C4-2B (cell line): ENCODE results near the gene C1orf159.
A peak's percentile ranks its signal among the peaks of the same experiment; 100 is the strongest.

Experiments
- H3K27ac ChIP-seq: fragments of 450-650 bp; 2 replicates; pipeline ENCODE4 v1.5.1; 2017
- ZFX ChIP-seq: fragments of 450-650 bp; IDR thresholded peaks from 2 replicates; pipeline ENCODE4 v1.6.1; 2017
- TF ChIP-seq, protein P1 (sequence below): fragments of 450-650 bp; conservative IDR thresholded peaks from 2 replicates; pipeline ENCODE4 v1.5.1; 2017; ENCODE audit warnings: mild to moderate bottlenecking

Gene C1orf159

DNA sequence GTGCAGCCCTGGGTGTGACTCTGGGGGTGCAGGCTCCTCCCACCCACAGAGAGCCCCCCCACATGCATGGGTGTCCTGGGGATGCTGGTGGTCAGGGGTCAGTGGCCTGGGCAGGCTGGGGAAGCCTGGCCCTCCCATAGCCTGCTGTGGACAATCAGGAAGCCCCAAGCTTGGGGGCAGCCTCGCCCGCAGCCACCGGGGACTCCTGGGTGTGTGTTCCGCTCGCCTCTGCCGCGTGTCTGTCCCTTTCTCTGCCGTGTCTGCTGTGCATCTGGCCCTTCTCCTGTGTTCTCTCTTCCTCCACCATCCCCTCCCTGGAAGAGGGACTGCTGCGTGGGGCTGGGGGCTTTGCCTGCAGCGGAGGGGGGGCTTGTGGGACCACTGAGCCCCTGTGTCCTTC, 73.1 kb downstream of the C1orf159 start:
- H3K27ac ChIP-seq: no peak overlapping the region
- no peak for TF ChIP-seq ZFX
- TF ChIP-seq, protein P1, sequence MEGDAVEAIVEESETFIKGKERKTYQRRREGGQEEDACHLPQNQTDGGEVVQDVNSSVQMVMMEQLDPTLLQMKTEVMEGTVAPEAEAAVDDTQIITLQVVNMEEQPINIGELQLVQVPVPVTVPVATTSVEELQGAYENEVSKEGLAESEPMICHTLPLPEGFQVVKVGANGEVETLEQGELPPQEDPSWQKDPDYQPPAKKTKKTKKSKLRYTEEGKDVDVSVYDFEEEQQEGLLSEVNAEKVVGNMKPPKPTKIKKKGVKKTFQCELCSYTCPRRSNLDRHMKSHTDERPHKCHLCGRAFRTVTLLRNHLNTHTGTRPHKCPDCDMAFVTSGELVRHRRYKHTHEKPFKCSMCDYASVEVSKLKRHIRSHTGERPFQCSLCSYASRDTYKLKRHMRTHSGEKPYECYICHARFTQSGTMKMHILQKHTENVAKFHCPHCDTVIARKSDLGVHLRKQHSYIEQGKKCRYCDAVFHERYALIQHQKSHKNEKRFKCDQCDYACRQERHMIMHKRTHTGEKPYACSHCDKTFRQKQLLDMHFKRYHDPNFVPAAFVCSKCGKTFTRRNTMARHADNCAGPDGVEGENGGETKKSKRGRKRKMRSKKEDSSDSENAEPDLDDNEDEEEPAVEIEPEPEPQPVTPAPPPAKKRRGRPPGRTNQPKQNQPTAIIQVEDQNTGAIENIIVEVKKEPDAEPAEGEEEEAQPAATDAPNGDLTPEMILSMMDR: no peak

DNA sequence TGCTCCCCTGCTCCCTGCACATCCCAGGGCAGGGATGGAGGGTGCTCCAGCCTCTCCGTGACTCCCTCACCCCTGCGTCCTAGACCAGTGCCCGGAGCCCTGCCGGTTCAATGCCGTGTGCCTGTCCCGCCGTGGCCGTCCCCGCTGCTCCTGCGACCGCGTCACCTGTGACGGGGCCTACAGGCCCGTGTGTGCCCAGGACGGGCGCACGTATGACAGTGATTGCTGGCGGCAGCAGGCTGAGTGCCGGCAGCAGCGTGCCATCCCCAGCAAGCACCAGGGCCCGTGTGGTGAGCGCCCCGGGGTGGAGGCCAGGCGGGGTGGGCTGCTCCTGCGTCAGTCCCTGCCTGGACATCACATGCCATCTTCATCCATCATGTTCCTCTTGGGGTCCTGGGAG, 74.0 kb downstream of the C1orf159 start:
- TF ChIP-seq ZFX: no peak
- TF ChIP-seq, protein P1: no peak
- H3K27ac ChIP-seq: no peak overlapping the region

DNA sequence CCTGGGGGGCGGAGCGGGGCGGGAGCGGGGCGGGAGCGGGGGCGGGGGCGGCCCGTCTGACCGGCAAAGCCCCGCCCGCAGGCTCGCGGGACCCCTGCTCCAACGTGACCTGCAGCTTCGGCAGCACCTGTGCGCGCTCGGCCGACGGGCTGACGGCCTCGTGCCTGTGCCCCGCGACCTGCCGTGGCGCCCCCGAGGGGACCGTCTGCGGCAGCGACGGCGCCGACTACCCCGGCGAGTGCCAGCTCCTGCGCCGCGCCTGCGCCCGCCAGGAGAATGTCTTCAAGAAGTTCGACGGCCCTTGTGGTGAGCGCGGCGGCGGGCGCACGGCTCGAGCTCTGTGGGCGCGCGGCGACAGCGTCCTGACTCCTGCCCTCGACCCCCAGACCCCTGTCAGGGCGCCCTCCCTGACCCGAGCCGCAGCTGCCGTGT, 74.8 kb downstream of the C1orf159 start:
- TF ChIP-seq, protein P1: no peak
- no peak for TF ChIP-seq ZFX
- no peak overlapping the region for H3K27ac ChIP-seq

DNA sequence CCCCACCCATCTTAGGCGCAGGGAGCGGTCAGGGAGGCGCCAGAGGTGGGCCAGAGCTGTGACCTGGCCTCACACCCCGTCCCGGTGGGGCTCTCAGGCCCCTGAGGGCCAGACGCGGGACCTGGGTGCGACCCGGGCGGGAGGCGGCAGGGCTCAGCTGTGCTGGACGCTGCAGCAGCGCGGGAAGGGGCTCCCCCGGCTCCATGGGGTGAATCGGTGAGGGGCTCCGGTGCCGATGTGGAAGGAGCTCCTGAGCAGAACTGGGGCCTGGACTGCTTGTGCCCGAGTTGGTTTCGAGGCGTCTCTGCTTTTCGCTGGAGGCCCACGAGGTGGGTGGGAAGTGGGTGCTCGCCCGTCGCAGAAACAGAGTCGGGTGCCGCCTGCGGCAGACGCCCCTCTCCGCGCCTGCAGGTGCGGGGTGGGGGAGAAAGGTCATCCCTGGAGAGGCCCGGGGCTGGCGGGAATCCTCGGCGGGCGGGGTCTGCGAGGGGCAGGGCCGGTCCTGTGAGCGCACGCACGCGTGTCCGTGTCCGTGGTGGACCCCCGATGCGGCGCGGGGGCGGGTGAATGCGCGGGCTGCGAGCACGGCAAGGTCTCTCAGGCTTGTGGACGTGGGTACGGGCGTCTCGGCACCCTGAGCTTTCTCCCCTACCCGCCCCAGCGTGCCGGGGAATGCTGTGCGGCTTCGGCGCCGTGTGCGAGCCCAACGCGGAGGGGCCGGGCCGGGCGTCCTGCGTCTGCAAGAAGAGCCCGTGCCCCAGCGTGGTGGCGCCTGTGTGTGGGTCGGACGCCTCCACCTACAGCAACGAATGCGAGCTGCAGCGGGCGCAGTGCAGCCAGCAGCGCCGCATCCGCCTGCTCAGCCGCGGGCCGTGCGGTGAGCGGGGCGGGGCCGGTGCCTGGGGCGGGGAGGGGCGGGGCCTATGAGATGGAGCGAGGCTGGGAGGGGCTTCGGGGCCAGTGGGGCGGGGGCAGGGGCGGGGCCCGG, 75.6 kb downstream of the C1orf159 start:
- H3K27ac ChIP-seq: peak overlapping the region; percentile 72
- TF ChIP-seq, protein P1: no peak; the same call in 1 of the 2 replicates
- TF ChIP-seq ZFX: no peak

DNA sequence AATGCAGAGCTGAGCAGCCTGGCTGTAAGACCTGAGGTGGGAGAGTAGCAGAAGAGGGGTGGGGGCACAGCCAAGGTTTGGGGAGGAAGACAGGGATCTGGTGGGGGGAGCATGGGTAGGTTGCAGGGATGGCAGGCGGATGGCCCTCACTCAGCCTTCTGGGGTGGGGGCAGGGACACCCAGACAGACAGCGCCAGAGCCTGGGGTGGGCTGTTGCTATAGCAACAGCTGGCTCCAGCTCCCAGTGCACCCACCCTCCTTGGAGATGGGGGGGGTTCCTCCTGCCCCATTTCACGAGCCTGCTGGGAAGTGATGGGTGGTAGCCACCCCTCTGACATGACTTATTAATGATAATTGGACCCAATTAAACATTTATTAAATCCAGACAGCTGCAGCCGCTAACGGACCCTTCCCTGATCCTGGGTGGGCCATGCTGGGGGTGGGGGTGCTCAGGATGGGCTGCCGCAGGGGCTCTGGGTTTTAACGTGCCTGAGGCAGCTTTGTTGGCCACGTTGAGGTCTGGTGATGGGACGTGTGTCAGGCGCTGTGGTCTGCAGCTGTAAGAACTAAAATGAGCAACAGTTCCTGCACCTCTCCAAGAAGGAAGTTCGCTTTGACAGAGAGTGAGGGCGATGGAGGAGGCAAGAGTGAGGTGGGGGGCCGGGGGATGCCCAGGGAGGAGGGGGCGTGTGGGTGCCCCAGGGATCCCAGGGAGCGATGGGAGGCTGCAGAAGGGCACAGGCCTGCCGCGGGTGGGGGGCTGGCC, 76.6 kb downstream of the C1orf159 start:
- TF ChIP-seq, protein P1: no peak
- TF ChIP-seq ZFX: no peak
- peak overlapping the region; percentile 72; the same call in 1 of the 2 replicates for H3K27ac ChIP-seq

DNA sequence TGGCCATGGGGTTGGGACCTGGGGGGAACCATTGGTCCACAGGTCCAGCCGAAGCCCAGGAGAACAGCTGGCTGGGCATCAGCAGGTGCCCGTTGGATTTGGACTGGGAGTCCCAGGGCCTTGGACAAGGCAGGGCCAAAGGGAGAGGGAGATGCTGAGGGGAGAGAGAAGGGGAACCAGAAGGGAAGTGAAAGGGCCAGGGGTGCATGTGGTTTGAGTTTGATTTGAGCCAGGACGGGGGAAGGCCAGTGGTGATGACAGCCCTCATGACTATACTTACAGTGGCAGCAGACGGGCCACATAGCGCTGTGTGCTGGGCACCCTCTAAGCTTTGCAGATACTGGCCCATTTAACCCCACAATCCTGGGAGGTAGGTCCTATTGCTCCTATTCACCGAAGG, 77.2 kb downstream of the C1orf159 start:
- no peak for TF ChIP-seq ZFX
- TF ChIP-seq, protein P1: no peak

More for the DNA sequence above, 77.2 kb downstream of the C1orf159 start:
- H3K27ac ChIP-seq: no peak overlapping the region
